ES-I3 (cell line): ENCODE measurements around the gene DOCK6.
"Not testable (repeated sequence)": the region's sequence is repeated elsewhere in the genome, so short reads cannot be mapped to it uniquely, and the experiment has no call there.

Experiments used
- H3K36me3 ChIP-seq: 2 replicates; pipeline ENCODE4 v1.6.1; 2013; ENCODE audit warnings: mild to moderate bottlenecking, low read length, control low read depth, moderate library complexity; ENCODE audit not compliant: insufficient read depth
- H3K4me1 ChIP-seq: 2 replicates; pipeline ENCODE4 v1.6.1; 2013; ENCODE audit warnings: mild to moderate bottlenecking, control low read depth, low read length; ENCODE audit not compliant: insufficient read depth
- H3K9ac ChIP-seq: 2 replicates; pipeline ENCODE4 v1.6.1; 2013; ENCODE audit warnings: low read depth, mild to moderate bottlenecking, low read length, moderate library complexity
- H3K9me3 ChIP-seq: 2 replicates; pipeline ENCODE4 v1.6.1; 2013; ENCODE audit warnings: mild to moderate bottlenecking, low read length, moderate library complexity; ENCODE audit not compliant: control insufficient read depth, insufficient read depth

The DOCK6 gene

DNA sequence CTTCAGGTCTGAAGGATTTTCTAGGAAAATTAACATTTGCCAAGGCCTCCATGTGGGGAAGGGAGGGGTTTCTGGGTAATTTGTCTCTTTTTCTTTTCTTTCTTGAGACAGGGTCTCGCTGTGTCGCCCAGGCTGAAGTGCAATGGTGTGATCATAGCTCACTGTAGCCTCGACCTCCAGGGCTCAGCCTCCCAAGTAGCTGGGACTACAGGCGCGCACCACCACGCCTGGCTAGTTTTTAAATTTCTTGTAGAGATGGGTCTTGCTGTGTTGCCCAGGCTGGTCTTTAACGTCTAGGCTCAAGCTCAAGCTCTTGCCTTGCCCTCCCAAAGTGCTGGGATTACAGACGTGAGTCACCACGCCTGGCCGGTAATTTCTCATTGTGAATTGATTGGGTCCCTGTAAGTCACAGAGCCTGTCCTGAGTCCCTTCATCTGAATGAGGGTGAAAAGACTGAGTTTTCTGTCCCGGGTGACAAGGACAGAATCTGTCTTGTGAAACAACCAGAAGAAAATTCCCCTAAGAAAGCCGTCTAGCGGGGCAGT is 96.8 kb downstream of the DOCK6 start:
- H3K4me1 ChIP-seq: no peaks in the 10 kb centered on the region
- H3K36me3 ChIP-seq: peaks cover 5% of the 10 kb centered on the region
- no peaks in the 10 kb centered on the region for H3K9me3 ChIP-seq
- no peak overlapping the region for H3K9ac ChIP-seq

DNA sequence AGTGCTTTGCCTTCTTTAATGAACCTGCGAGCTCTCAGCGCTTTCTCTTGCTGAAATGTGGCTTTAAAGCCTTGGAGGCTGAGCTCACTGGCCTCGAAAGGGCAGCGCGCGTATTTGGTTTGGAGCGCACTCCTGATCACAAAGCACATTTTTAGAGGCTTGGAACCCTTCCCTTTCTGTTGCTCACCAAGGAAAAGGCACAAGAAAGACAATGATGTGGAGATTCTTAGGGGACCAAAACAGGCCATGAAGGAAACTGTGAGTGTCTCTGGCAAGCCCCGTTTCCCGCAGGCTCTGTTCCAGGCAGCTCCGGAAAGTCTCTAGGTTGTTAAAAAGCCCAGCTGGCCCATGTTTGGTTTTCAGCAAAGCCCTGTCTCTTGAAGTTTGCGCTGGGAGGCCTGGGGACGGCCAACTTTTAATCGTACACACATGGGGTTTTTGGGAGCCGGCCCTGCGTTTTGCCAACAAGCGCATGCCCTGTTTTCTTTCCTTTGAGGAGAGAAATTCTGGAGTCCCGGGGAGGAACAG is 97.4 kb downstream of the DOCK6 start:
- peaks cover 5% of the 10 kb centered on the region for H3K36me3 ChIP-seq
- H3K4me1 ChIP-seq: no peaks in the 10 kb centered on the region
- H3K9ac ChIP-seq: no peak overlapping the region
- H3K9me3 ChIP-seq: no peaks in the 10 kb centered on the region; the same call in 1 of the 2 replicates

DNA sequence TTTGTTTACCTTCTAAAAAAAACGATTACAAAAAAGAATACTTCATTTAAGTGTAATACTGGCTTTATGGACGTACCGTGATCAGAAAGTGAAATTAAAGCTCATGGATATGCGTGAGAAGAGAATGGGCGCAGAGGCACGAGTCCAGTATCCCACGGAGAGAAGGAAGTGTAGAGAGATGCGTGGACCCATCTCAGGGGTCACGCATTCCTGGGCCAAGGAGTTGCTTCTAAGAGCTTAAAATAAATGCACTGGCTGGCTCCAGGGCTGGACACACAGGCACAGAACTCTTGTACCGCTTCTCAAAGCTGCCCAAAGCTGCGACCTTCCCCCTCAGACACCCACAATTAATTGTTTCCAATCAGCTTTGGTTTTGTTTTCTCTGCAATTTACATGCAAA is 98.0 kb downstream of the DOCK6 start:
- peaks cover 5% of the 10 kb centered on the region for H3K36me3 ChIP-seq
- H3K9me3 ChIP-seq: no peaks in the 10 kb centered on the region; the same call in 1 of the 2 replicates
- H3K4me1 ChIP-seq: no peaks in the 10 kb centered on the region
- H3K9ac ChIP-seq: no peak overlapping the region

DNA sequence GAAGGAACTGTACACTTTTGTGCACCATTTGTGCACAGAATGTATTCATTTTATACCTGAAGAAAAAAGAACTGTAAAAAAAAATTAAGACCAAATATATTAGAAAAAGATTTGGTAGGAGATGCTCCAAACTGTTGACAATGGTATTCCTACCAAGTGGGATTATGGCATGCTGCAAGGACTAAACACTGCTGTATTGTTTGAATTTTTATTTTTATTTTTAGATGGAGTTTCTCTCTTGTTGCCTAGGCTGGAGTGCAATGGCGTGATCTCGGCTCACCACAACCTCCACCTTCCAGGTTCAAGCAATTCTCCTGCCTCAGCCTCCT is 101.9 kb downstream of the DOCK6 start:
- H3K9ac ChIP-seq, H3K36me3 ChIP-seq, H3K4me1 ChIP-seq, H3K9me3 ChIP-seq: not testable (repeated sequence)

DNA sequence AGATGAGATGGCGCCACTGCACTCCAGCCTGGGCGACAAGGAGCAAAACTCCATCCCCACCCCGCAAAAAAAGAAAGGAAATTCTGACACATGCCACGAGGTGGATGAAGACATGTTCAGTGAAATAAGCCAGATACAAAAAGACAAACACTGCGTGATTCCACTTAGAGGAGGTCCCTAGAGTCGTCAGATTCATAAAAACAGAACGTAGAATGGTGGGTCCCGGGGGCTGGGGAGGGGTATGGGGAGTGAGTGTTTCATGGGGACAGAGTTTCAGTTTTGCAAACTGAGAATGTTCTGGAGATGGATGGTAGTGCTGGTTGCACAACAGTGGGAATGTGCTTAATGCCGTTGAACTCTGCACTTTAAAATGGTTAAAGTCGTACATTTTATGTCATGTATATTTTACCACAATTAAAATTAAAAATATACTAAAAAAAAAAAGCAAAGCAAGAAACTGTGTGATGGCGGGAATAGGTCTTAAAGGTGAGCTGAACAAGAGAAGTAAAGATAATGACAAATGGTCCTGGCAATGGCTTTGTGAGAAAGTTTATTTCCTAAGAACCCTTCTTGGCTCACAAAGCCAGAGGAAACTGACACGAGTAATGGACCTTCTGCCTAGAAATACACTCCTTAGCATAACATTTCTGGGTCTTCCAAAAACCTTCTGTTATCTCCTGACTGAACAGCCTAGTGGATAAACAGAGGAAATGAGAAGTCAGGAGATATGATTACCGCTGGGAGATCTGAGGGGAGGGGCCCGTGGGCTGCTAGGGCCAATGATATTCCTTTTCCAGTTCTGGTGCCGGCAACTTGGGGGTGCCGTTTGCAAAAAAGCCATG is 102.5 kb downstream of the DOCK6 start:
- Histone ChIP-seq H3K9me3 (no peaks in the 10 kb centered on the region; the same call in 1 of the 2 replicates), H3K4me1 (no peaks in the 10 kb centered on the region; the same call in 1 of the 2 replicates), H3K36me3 (no peaks in the 10 kb centered on the region; the same call in 1 of the 2 replicates), H3K9ac (no peak overlapping the region)

DNA sequence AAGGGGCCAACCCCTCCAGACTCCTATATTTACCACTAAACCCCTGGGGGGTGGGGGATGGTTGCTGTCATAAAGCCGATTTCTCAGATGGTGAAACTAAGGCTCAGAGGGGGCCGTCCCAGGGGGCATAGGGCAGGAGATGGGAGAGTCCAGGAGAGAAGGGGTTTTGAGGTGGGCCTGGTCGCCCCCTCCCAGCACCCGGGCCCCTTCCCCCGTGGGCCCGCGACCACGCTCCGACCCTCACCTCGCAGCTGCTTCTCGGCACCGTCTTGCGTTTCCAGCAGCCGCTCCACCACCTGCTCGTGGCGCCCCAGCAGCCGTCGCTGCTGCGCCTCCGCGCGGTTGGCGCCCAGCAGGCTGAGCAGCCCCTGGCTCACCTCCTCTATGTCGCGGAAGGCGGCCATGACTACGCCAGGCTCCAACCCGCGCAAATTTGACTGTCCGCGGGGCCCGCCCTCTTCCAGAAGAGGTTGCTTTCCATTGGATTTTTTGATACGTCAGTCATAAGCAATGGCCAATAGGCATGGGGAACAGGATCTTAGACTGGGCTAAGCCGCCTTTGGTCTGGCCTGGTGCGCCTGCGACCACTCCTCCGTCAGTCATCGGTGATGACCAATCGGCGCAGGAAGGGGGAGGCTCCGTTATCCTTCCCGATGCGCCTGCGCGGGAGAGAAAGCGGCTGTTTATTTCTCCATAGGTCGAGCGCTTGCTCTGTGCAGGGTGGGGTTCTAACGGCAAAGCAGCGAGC is 106.8 kb downstream of the DOCK6 start, which contains the start of gene SPC24:
SPC24 (minus strand) TSS at position 410 of the 748 bp plus-strand sequence; CDS start at position 404, 6 bp downstream.
- Histone ChIP-seq H3K9me3 (no peaks in the 10 kb centered on the region; the same call in 1 of the 2 replicates), H3K36me3 (no peaks in the 10 kb centered on the region; the same call in 1 of the 2 replicates)

DNA sequence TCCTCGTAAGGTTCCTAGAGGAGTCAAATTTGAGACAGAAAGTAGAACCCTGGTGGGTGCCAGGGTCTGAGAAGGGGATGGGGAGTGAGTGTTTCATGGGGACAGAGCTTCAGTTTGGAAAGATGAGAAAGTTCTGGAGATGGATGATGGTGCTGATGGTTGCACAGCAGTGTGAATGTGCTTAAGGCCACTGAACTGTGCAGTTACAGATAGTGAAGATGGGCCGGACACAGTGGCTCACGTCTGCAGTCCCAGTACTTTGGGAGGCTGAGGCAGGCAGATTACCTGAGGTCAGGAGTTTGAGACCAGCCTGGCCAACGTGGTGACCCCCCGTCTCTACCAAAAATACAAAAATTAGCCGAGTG is 107.7 kb downstream of the DOCK6 start:
- Histone ChIP-seq H3K4me1 (no peaks in the 10 kb centered on the region; the same call in 1 of the 2 replicates), H3K9ac (peak overlapping the region; percentile 79; the same call in 1 of the 2 replicates), H3K9me3 (no peaks in the 10 kb centered on the region), H3K36me3 (no peaks in the 10 kb centered on the region; the same call in 1 of the 2 replicates)

More for the DNA sequence above, 106.8 kb downstream of the DOCK6 start, which contains the start of gene SPC24:
- Histone ChIP-seq H3K9ac (peak within 1 kb of the TSS; percentile 79), H3K4me1 (no peaks in the 10 kb centered on the region; the same call in 1 of the 2 replicates)

DNA sequence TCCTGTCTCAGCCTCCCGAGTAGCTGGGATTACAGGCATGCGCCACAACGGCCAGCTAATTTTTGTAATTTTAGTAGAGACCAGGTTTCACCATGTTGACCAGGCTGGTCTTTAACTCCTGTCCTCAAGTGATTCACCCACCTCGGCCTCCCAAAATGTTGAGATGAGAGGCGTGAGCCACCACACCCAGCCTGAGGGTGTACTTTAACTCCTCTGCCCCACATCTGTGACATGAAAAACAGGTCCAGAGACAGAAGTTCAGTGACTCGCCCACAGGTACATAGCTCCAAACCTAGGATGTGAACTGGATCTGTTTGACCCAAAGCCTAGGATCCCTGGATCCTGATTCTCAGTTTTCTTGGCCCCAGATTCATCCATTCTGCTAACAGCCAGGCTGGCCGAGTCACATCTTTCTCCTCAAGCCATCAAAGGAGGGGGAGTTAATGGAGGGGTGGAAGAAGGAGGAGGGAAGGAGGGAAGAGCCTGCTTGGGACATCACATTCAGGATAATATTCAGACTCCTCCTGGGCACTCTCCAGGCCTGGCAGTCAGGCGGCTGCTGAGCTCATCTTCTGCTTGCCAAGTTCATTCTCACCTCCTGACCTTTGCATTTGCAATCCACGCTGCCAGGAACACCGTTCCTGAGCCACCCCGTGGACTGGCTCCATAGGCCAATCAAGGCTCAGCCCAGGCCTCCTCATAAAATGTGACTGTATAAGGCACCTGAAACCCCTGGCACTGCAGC is 109.8 kb downstream of the DOCK6 start:
- no peaks in the 10 kb centered on the region for H3K9me3 ChIP-seq
- no peaks in the 10 kb centered on the region; the same call in 1 of the 2 replicates for H3K4me1 ChIP-seq
- H3K9ac ChIP-seq: no peak overlapping the region
- H3K36me3 ChIP-seq: peaks cover 5% of the 10 kb centered on the region; the same call in 1 of the 2 replicates

DNA sequence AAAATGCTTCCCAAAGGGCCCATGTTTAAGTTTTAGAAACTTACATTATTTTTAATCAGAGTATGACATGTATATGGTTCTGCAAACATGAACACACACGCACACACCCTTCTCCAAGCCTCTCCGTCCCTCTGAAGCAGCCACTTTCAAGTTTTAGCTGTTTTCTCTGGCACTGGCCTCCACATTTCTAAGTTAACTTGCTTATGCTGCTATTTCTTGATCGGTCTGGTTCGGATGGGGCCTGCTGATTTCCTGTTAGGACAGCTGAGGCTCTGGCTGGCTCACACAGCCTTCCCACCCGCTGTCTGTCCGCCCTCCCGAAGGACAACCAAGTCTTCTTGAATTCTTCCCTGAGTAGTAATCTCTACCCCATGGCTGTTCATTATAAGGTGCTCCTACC is 111.1 kb downstream of the DOCK6 start:
- no peak overlapping the region for H3K9ac ChIP-seq
- peaks cover 5% of the 10 kb centered on the region; the same call in 1 of the 2 replicates for H3K36me3 ChIP-seq
- no peaks in the 10 kb centered on the region; the same call in 1 of the 2 replicates for H3K4me1 ChIP-seq
- no peaks in the 10 kb centered on the region for H3K9me3 ChIP-seq
